ENCODE results near the gene RUFY4.
"Not testable (repeated sequence)": the region's sequence is repeated elsewhere in the genome, so short reads cannot be mapped to it uniquely, and the experiment has no call there.

The RUFY4 gene

GRCh38 chr2:218122286-218122685 lies 53.2 kb downstream of the RUFY4 start:
- Histone ChIP-seq H3K4me1 (ENCODE audit: control insufficient read depth in 5 of 5, insufficient read depth in 5 of 5, low read length in 5 of 5) (peaks cover 0 to 29% (median 23%) of the 10 kb centered on the region in 5 donors), H3K9me3 (ENCODE audit: control insufficient read depth in 5 of 5, low read length in 5 of 5) (peaks cover 0 to 14% (median 10%) of the 10 kb centered on the region in 5 donors)
- H3K27ac ChIP-seq (ENCODE audit: low read depth, low read length); H3K27me3 ChIP-seq (ENCODE audit: control insufficient read depth in 5 of 5, insufficient read depth in 4 of 5, low read length in 5 of 5); H3K4me3 ChIP-seq (ENCODE audit: low read depth in 1 of 5, low read length in 5 of 5); H3K36me3 ChIP-seq (ENCODE audit: control insufficient read depth in 5 of 5, insufficient read depth in 5 of 5, low read length in 5 of 5); H3K9ac ChIP-seq (ENCODE audit: low read length in 5 of 5): not testable (repeated sequence)

GRCh38 chr2:218123986-218124385 lies 54.9 kb downstream of the RUFY4 start:
- Histone ChIP-seq H3K36me3 (ENCODE audit: control insufficient read depth in 5 of 5, insufficient read depth in 5 of 5, low read length in 5 of 5) (no peaks in the 10 kb centered on the region), H3K27me3 (ENCODE audit: control insufficient read depth in 5 of 5, insufficient read depth in 4 of 5, low read length in 5 of 5) (no peaks in the 10 kb centered on the region), H3K4me3 (ENCODE audit: low read depth in 1 of 5, low read length in 5 of 5) (no peak overlapping the region), H3K4me1 (ENCODE audit: control insufficient read depth in 5 of 5, insufficient read depth in 5 of 5, low read length in 5 of 5) (peaks cover 0 to 30% (median 23%) of the 10 kb centered on the region in 5 donors), H3K27ac (ENCODE audit: low read depth, low read length) (no peak overlapping the region), H3K9me3 (ENCODE audit: control insufficient read depth in 5 of 5, low read length in 5 of 5) (peaks cover 0 to 14% (median 10%) of the 10 kb centered on the region in 5 donors), H3K9ac (ENCODE audit: low read length in 5 of 5) (no peak overlapping the region)

GRCh38 chr2:218125095-218125494 lies 56.0 kb downstream of the RUFY4 start:
- Histone ChIP-seq H3K36me3 (ENCODE audit: control insufficient read depth in 5 of 5, insufficient read depth in 5 of 5, low read length in 5 of 5) (no peaks in the 10 kb centered on the region), H3K27ac (ENCODE audit: low read depth, low read length) (no peak overlapping the region), H3K9me3 (ENCODE audit: control insufficient read depth in 5 of 5, low read length in 5 of 5) (peaks cover 0 to 14% (median 10%) of the 10 kb centered on the region in 5 donors), H3K27me3 (ENCODE audit: control insufficient read depth in 5 of 5, insufficient read depth in 4 of 5, low read length in 5 of 5) (no peaks in the 10 kb centered on the region), H3K9ac (ENCODE audit: low read length in 5 of 5) (peak overlapping the region in 1 of 5 donors; percentile 11), H3K4me3 (ENCODE audit: low read depth in 1 of 5, low read length in 5 of 5) (peak overlapping the region in 3 of 5 donors; percentile 16 to 51 (median 22)), H3K4me1 (ENCODE audit: control insufficient read depth in 5 of 5, insufficient read depth in 5 of 5, low read length in 5 of 5) (peaks cover 0 to 30% (median 23%) of the 10 kb centered on the region in 5 donors)

- Histone ChIP-seq H3K9ac (ENCODE audit: low read length in 5 of 5) (peak within 1 kb of the TSS in 2 of 5 donors; percentile 37 to 52), H3K9me3 (ENCODE audit: control insufficient read depth in 5 of 5, low read length in 5 of 5) (peaks cover 0 to 14% (median 10%) of the 10 kb centered on the region in 5 donors), H3K4me3 (ENCODE audit: low read depth in 1 of 5, low read length in 5 of 5) (peak within 1 kb of the TSS in 4 of 5 donors; percentile 16 to 51 (median 34)), H3K36me3 (ENCODE audit: control insufficient read depth in 5 of 5, insufficient read depth in 5 of 5, low read length in 5 of 5) (no peaks in the 10 kb centered on the region), H3K27ac (ENCODE audit: low read depth, low read length) (no peak within 1 kb of the TSS), H3K4me1 (ENCODE audit: control insufficient read depth in 5 of 5, insufficient read depth in 5 of 5, low read length in 5 of 5) (peaks cover 0 to 30% (median 23%) of the 10 kb centered on the region in 5 donors), H3K27me3 (ENCODE audit: control insufficient read depth in 5 of 5, insufficient read depth in 4 of 5, low read length in 5 of 5) (no peaks in the 10 kb centered on the region)
These were observed 56.6 kb downstream of the RUFY4 start, which contains the start of gene CXCR2 for GRCh38 chr2:218125626-218126080. Gene CXCR2 (plus strand): TSS chr2:218126028. CDS start chr2:218134802, 8,774 bp downstream.

GRCh38 chr2:218127929-218128455 lies 58.9 kb downstream of the RUFY4 start:
- no peak overlapping the region for H3K4me3 ChIP-seq (ENCODE audit: low read depth in 1 of 5, low read length in 5 of 5)
- H3K36me3 ChIP-seq (ENCODE audit: control insufficient read depth in 5 of 5, insufficient read depth in 5 of 5, low read length in 5 of 5): no peaks in the 10 kb centered on the region
- H3K27me3 ChIP-seq (ENCODE audit: control insufficient read depth in 5 of 5, insufficient read depth in 4 of 5, low read length in 5 of 5): no peaks in the 10 kb centered on the region
- H3K9ac ChIP-seq (ENCODE audit: low read length in 5 of 5): no peak overlapping the region
- peaks cover 0 to 30% (median 23%) of the 10 kb centered on the region in 5 donors for H3K4me1 ChIP-seq (ENCODE audit: control insufficient read depth in 5 of 5, insufficient read depth in 5 of 5, low read length in 5 of 5)
- H3K9me3 ChIP-seq (ENCODE audit: control insufficient read depth in 5 of 5, low read length in 5 of 5): no peaks in the 10 kb centered on the region
- no peak overlapping the region for H3K27ac ChIP-seq (ENCODE audit: low read depth, low read length)

GRCh38 chr2:218128781-218129457 lies 59.9 kb downstream of the RUFY4 start:
- H3K36me3 ChIP-seq (ENCODE audit: control insufficient read depth in 5 of 5, insufficient read depth in 5 of 5, low read length in 5 of 5): no peaks in the 10 kb centered on the region
- H3K4me3 ChIP-seq (ENCODE audit: low read depth in 1 of 5, low read length in 5 of 5): no peak overlapping the region
- H3K27me3 ChIP-seq (ENCODE audit: control insufficient read depth in 5 of 5, insufficient read depth in 4 of 5, low read length in 5 of 5): no peaks in the 10 kb centered on the region
- no peak overlapping the region for H3K9ac ChIP-seq (ENCODE audit: low read length in 5 of 5)
- no peak overlapping the region for H3K27ac ChIP-seq (ENCODE audit: low read depth, low read length)
- H3K9me3 ChIP-seq (ENCODE audit: control insufficient read depth in 5 of 5, low read length in 5 of 5): no peaks in the 10 kb centered on the region
- peaks cover 0 to 30% (median 23%) of the 10 kb centered on the region in 5 donors for H3K4me1 ChIP-seq (ENCODE audit: control insufficient read depth in 5 of 5, insufficient read depth in 5 of 5, low read length in 5 of 5)

- H3K9me3 ChIP-seq (ENCODE audit: control insufficient read depth in 5 of 5, low read length in 5 of 5): no peaks in the 10 kb centered on the region
- peaks cover 0 to 28% (median 20%) of the 10 kb centered on the region in 5 donors for H3K4me1 ChIP-seq (ENCODE audit: control insufficient read depth in 5 of 5, insufficient read depth in 5 of 5, low read length in 5 of 5)
- no peak overlapping the region for H3K9ac ChIP-seq (ENCODE audit: low read length in 5 of 5)
- H3K27me3 ChIP-seq (ENCODE audit: control insufficient read depth in 5 of 5, insufficient read depth in 4 of 5, low read length in 5 of 5): no peaks in the 10 kb centered on the region
- H3K4me3 ChIP-seq (ENCODE audit: low read depth in 1 of 5, low read length in 5 of 5): no peak overlapping the region
- H3K36me3 ChIP-seq (ENCODE audit: control insufficient read depth in 5 of 5, insufficient read depth in 5 of 5, low read length in 5 of 5): no peaks in the 10 kb centered on the region
- H3K27ac ChIP-seq (ENCODE audit: low read depth, low read length): no peak overlapping the region
These were observed 60.5 kb downstream of the RUFY4 start for GRCh38 chr2:218129458-218130135.

GRCh38 chr2:218130377-218130776 lies 61.3 kb downstream of the RUFY4 start:
- Histone ChIP-seq H3K9ac (ENCODE audit: low read length in 5 of 5) (no peak overlapping the region), H3K4me3 (ENCODE audit: low read depth in 1 of 5, low read length in 5 of 5) (no peak overlapping the region), H3K27me3 (ENCODE audit: control insufficient read depth in 5 of 5, insufficient read depth in 4 of 5, low read length in 5 of 5) (no peaks in the 10 kb centered on the region), H3K9me3 (ENCODE audit: control insufficient read depth in 5 of 5, low read length in 5 of 5) (no peaks in the 10 kb centered on the region), H3K36me3 (ENCODE audit: control insufficient read depth in 5 of 5, insufficient read depth in 5 of 5, low read length in 5 of 5) (peaks cover 0 to 4% (median 0%) of the 10 kb centered on the region in 5 donors), H3K27ac (ENCODE audit: low read depth, low read length) (no peak overlapping the region), H3K4me1 (ENCODE audit: control insufficient read depth in 5 of 5, insufficient read depth in 5 of 5, low read length in 5 of 5) (peaks cover 0 to 20% (median 12%) of the 10 kb centered on the region in 5 donors)

GRCh38 chr2:218130822-218131221 lies 61.8 kb downstream of the RUFY4 start:
- Histone ChIP-seq H3K36me3 (ENCODE audit: control insufficient read depth in 5 of 5, insufficient read depth in 5 of 5, low read length in 5 of 5) (peaks cover 0 to 4% (median 0%) of the 10 kb centered on the region in 5 donors), H3K9ac (ENCODE audit: low read length in 5 of 5) (no peak overlapping the region), H3K27me3 (ENCODE audit: control insufficient read depth in 5 of 5, insufficient read depth in 4 of 5, low read length in 5 of 5) (no peaks in the 10 kb centered on the region), H3K4me3 (ENCODE audit: low read depth in 1 of 5, low read length in 5 of 5) (no peak overlapping the region), H3K9me3 (ENCODE audit: control insufficient read depth in 5 of 5, low read length in 5 of 5) (no peaks in the 10 kb centered on the region), H3K27ac (ENCODE audit: low read depth, low read length) (no peak overlapping the region), H3K4me1 (ENCODE audit: control insufficient read depth in 5 of 5, insufficient read depth in 5 of 5, low read length in 5 of 5) (peaks cover 0 to 16% (median 8%) of the 10 kb centered on the region in 5 donors)

GRCh38 chr2:218137514-218137913 lies 68.5 kb downstream of the RUFY4 start:
- H3K27me3 ChIP-seq (ENCODE audit: control insufficient read depth in 5 of 5, insufficient read depth in 4 of 5, low read length in 5 of 5): peaks cover 0 to 9% (median 4%) of the 10 kb centered on the region in 5 donors
- H3K9me3 ChIP-seq (ENCODE audit: control insufficient read depth in 5 of 5, low read length in 5 of 5): no peaks in the 10 kb centered on the region
- H3K4me3 ChIP-seq (ENCODE audit: low read depth in 1 of 5, low read length in 5 of 5): no peak overlapping the region
- H3K36me3 ChIP-seq (ENCODE audit: control insufficient read depth in 5 of 5, insufficient read depth in 5 of 5, low read length in 5 of 5): peaks cover 0 to 4% (median 0%) of the 10 kb centered on the region in 5 donors
- H3K4me1 ChIP-seq (ENCODE audit: control insufficient read depth in 5 of 5, insufficient read depth in 5 of 5, low read length in 5 of 5): no peaks in the 10 kb centered on the region
- H3K9ac ChIP-seq (ENCODE audit: low read length in 5 of 5): no peak overlapping the region
- H3K27ac ChIP-seq (ENCODE audit: low read depth, low read length): no peak overlapping the region

Data from subcutaneous abdominal adipose tissue (tissue), 5 donors.